ENCODE results near the gene FOXP4.

- no peak for TF ChIP-seq ATF3 (IDR thresholded peaks at IDR 0.05)
- no peak for TF ChIP-seq JUND (IDR thresholded peaks at IDR 0.05)
- TF ChIP-seq EZH2phosphoT487 (IDR thresholded peaks at IDR 0.05; ENCODE audit: borderline replicate concordance) = no peak
- TF ChIP-seq CTCF (IDR thresholded peaks at IDR 0.05 in 2 of 3, conservative IDR thresholded peaks at IDR 0.05 in 1 of 3; ENCODE audit: borderline replicate concordance in 1 of 3, insufficient read depth in 1 of 3, low read depth in 2 of 3, low read length in 2 of 3) = no peak
- TF ChIP-seq RAD21 (IDR thresholded peaks at IDR 0.05; ENCODE audit: low read depth) = no peak
Observed at GRCh38 chr6:41497994-41498393, 48.2 kb upstream of the FOXP4 start.

Data from HCT116 (cell line).